ENCODE results near the gene TFAP2D. TPM values are rescaled to one million over a fixed set of nuclear protein-coding genes. Genes with fewer than 3 reads are reported as not detected.

TFAP2D gene
- polyA plus RNA-seq, 1 donor from 2014 or later = not detected

GRCh38 chr6:50780382-50780781, 67.1 kb downstream of the TFAP2D start:
- Histone ChIP-seq H3K36me3 (ENCODE audit: insufficient read depth, low read length) (no peaks in the 10 kb centered on the region), H4K20me1 (ENCODE audit: insufficient read depth) (no peaks in the 10 kb centered on the region), H3K9me3 (ENCODE audit: low read length) (no peaks in the 10 kb centered on the region), H3K9me2 (ENCODE audit: insufficient read depth, low read length) (no peaks in the 10 kb centered on the region), H3K27me3 (ENCODE audit: insufficient read depth, low read depth, low read length) (no peaks in the 10 kb centered on the region), H3K4me3 (ENCODE audit: low read length) (no peak overlapping the region), H3K9ac (ENCODE audit: low read length) (no peak overlapping the region), H3F3A (ENCODE audit: insufficient read depth, low read length, poor library complexity, severe bottlenecking) (no peaks in the 10 kb centered on the region), H3K4me2 (ENCODE audit: low read length) (no peak overlapping the region), H3K27ac (ENCODE audit: low read length) (no peak overlapping the region), H2AFZ (ENCODE audit: low read depth, low read length) (no peak overlapping the region), H3K79me2 (replicated peaks; ENCODE audit: insufficient read depth, low read length) (no peaks in the 10 kb centered on the region)
- TF ChIP-seq POLR2AphosphoS5 (IDR thresholded peaks at IDR 0.05) (no peak), TAF1 (IDR thresholded peaks at IDR 0.05; ENCODE audit: low read depth) (no peak), EP300 (conservative IDR thresholded peaks at IDR 0.05; ENCODE audit: poor library complexity, severe bottlenecking) (no peak), CTCF (IDR thresholded peaks at IDR 0.05; ENCODE audit: poor library complexity, severe bottlenecking) (no peak), REST (IDR thresholded peaks at IDR 0.05; ENCODE audit: borderline replicate concordance) (no peak), MXI1 (conservative IDR thresholded peaks at IDR 0.05; ENCODE audit: poor library complexity, severe bottlenecking) (no peak), EZH2 (IDR thresholded peaks at IDR 0.05; ENCODE audit: borderline replicate concordance, insufficient read depth, low read length, poor library complexity, severe bottlenecking) (no peak), RAD21 (conservative IDR thresholded peaks at IDR 0.05) (no peak), SMC3 (conservative IDR thresholded peaks at IDR 0.05; ENCODE audit: poor library complexity) (no peak)

- TF ChIP-seq SMC3 (conservative IDR thresholded peaks at IDR 0.05; ENCODE audit: poor library complexity) (no peak), MXI1 (conservative IDR thresholded peaks at IDR 0.05; ENCODE audit: poor library complexity, severe bottlenecking) (no peak), TAF1 (IDR thresholded peaks at IDR 0.05; ENCODE audit: low read depth) (no peak), POLR2AphosphoS5 (IDR thresholded peaks at IDR 0.05) (no peak), EP300 (conservative IDR thresholded peaks at IDR 0.05; ENCODE audit: poor library complexity, severe bottlenecking) (no peak), CTCF (IDR thresholded peaks at IDR 0.05; ENCODE audit: poor library complexity, severe bottlenecking) (no peak), REST (IDR thresholded peaks at IDR 0.05; ENCODE audit: borderline replicate concordance) (no peak), RAD21 (conservative IDR thresholded peaks at IDR 0.05) (no peak), EZH2 (IDR thresholded peaks at IDR 0.05; ENCODE audit: borderline replicate concordance, insufficient read depth, low read length, poor library complexity, severe bottlenecking) (no peak)
- Histone ChIP-seq H3K9ac (ENCODE audit: low read length) (no peak overlapping the region), H3K4me2 (ENCODE audit: low read length) (no peak overlapping the region), H3K27me3 (ENCODE audit: insufficient read depth, low read depth, low read length) (no peaks in the 10 kb centered on the region), H3K79me2 (replicated peaks; ENCODE audit: insufficient read depth, low read length) (no peaks in the 10 kb centered on the region), H3K4me3 (ENCODE audit: low read length) (no peak overlapping the region), H3K36me3 (ENCODE audit: insufficient read depth, low read length) (no peaks in the 10 kb centered on the region), H3K9me2 (ENCODE audit: insufficient read depth, low read length) (no peaks in the 10 kb centered on the region), H3K9me3 (ENCODE audit: low read length) (no peaks in the 10 kb centered on the region), H3F3A (ENCODE audit: insufficient read depth, low read length, poor library complexity, severe bottlenecking) (no peaks in the 10 kb centered on the region), H3K27ac (ENCODE audit: low read length) (no peak overlapping the region), H4K20me1 (ENCODE audit: insufficient read depth) (no peaks in the 10 kb centered on the region), H2AFZ (ENCODE audit: low read depth, low read length) (no peak overlapping the region)
Observed at GRCh38 chr6:50785921-50786320, 72.6 kb downstream of the TFAP2D start.

All from neural cell (in vitro differentiated cells).